Fibroblast of lung (primary cell): Measurements from ENCODE around the gene KLHL2.
"Not testable (repeated sequence)": the region's sequence is repeated elsewhere in the genome, so short reads cannot be mapped to it uniquely, and the experiment has no call there.

ENCODE experiments used
- CTCF ChIP-seq, 2 donors: IDR thresholded peaks in 1 of 2; conservative IDR thresholded peaks in 1 of 2; 1 replicate in 1 of 2; 2 replicates in 1 of 2; pipeline ENCODE4 v1.5.1; 2011 to 2012; ENCODE audit warnings: low read length in 2 of 2, control low read depth in 1 of 2, inconsistent platforms in 1 of 2, low read depth in 1 of 2, mild to moderate bottlenecking in 1 of 2
- EZH2 ChIP-seq: IDR thresholded peaks from 2 replicates; pipeline ENCODE4 v1.5.1; 2012; ENCODE audit warnings: low read length, control low read depth, mild to moderate bottlenecking; ENCODE audit errors: missing control alignments

GRCh38 chr4:165254771-165255170, 47.4 kb downstream of the KLHL2 start:
- TF ChIP-seq CTCF (conservative IDR thresholded peaks at IDR 0.05 in 1 of 2, IDR thresholded peaks at IDR 0.05 in 1 of 2; ENCODE audit: low read depth in 1 of 2, low read length in 2 of 2); EZH2: not testable (repeated sequence)
